ENCODE data around the gene CBFB.

The CBFB gene

DNA sequence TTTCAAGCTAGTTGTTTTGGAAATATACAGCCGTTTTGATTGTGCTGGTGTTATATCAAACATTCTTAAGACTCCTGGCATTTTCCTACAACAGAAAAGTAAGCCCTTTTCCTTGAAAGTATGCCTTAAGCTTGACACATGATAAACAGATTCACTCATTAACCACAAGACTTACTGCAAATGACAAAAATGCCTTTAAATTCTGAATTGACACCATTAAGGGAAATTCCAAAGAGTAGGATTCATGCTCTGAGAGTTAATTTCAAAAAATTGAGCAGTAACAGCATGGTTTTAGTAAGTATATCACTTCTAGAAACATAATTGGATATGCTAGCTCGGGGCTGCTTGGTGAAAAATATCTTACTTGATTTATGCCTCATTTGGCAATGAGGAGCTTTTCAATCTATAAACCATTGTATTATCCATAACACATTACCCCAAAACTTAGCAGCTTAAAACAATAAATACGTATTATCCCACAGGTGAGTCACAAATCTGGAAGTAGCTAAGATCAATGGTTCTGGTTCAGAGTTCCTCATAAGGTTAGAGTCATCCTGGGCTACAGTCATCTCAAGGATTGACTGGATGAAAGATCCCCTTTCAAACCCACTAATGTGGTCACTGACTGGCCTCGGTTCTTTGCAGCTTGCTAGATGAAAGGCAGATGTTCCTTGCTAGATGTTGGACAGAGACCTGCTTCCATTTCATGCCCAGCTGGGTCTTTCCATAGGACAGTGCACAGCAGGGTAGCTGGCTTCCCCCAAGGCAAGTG is 72.5 kb downstream of the CBFB start:
- TF ChIP-seq, protein P1, sequence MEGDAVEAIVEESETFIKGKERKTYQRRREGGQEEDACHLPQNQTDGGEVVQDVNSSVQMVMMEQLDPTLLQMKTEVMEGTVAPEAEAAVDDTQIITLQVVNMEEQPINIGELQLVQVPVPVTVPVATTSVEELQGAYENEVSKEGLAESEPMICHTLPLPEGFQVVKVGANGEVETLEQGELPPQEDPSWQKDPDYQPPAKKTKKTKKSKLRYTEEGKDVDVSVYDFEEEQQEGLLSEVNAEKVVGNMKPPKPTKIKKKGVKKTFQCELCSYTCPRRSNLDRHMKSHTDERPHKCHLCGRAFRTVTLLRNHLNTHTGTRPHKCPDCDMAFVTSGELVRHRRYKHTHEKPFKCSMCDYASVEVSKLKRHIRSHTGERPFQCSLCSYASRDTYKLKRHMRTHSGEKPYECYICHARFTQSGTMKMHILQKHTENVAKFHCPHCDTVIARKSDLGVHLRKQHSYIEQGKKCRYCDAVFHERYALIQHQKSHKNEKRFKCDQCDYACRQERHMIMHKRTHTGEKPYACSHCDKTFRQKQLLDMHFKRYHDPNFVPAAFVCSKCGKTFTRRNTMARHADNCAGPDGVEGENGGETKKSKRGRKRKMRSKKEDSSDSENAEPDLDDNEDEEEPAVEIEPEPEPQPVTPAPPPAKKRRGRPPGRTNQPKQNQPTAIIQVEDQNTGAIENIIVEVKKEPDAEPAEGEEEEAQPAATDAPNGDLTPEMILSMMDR (IDR thresholded peaks at IDR 0.05; ENCODE audit: insufficient read depth, low read depth, low read length, missing control alignments): no peak
- DNase-seq (ENCODE audit: low read depth): peak; percentile 35
- H3K4me3 ChIP-seq (ENCODE audit: low read depth, low read length): no peak overlapping the region

DNA sequence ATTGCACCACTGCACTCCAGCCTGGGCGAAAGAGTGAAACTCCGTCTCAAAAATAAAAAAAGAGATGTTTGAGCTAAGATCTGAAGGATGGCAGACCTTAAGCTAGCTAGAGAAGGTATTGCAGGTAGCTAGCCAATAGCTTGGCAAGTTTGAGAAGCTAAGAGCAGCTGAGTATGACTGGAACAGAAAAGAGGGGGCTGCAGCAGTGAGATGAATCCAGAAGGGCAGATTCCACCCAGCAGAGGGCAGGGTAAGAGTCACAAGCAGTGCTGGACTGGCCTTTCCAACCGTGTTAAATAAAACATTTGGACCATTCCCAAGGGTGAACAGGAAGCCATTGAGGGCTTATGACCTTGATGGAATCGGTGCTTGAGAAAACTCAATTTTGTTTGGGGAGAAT is 75.1 kb downstream of the CBFB start:
- TF ChIP-seq, protein P1 (IDR thresholded peaks at IDR 0.05; ENCODE audit: insufficient read depth, low read depth, low read length, missing control alignments): no peak
- H3K4me3 ChIP-seq (ENCODE audit: low read depth, low read length): no peak overlapping the region
- DNase-seq (ENCODE audit: low read depth): peak; percentile 14

DNA sequence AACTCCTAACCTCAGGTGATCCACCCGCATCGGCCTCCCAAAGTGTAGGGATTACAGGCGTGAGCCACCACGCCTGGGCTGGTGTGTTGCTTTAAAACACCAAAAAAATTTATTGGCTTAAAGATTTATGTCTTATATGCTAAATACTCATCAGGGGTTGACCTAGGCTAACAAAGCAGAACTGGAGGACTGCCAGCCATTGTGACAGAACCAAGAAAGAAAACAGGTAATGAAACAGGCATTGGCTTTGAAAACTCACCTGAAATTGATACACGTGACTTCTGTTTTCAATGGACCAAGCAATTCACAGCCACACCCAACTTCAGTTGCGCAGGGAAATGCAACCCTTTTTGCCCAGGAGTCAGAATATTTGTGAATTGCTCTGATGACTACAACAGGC is 75.9 kb downstream of the CBFB start:
- TF ChIP-seq, protein P1 (IDR thresholded peaks at IDR 0.05; ENCODE audit: insufficient read depth, low read depth, low read length, missing control alignments): no peak
- DNase-seq (ENCODE audit: low read depth): peak; percentile 57
- no peak overlapping the region for H3K4me3 ChIP-seq (ENCODE audit: low read depth, low read length)

DNA sequence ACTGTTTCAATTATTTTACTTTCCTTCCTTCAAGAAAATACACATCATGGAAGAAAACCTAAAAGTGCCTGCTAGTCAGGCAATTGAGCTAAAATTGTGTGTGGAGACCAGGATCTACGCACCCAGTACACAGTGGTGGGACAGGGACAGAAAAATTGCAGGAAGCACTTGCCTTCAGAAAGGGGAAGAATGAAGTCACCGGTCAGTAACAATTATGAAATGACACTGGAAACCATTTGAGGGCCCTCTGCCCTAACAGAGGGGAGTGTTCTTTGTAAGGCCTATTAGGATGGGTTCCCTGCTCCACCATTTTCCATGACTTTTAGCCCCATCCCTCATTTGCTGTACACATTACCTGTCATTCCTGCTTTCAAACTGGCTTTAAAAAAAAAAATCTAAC is 76.3 kb downstream of the CBFB start:
- no peak for DNase-seq (ENCODE audit: low read depth)
- no peak overlapping the region for H3K4me3 ChIP-seq (ENCODE audit: low read depth, low read length)
- TF ChIP-seq, protein P1 (IDR thresholded peaks at IDR 0.05; ENCODE audit: insufficient read depth, low read depth, low read length, missing control alignments): no peak

DNA sequence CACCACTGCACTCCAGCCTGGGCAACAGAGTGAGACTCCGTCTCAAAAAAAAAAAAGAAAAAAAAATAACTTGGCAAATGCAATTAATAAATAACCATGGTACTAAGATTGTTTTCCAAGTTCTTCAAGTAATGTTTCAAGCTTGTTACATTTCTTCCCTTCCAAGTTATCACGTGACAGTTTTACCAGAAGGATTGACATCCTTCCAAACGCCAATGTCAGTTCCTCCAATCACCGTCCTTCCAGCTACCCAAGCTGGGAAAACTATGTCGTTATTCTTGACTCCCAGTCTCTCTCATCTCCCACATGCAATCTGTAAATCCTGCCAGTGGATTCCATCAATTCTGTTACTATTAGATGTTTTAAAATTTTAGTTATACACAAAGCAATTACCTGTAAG is 76.9 kb downstream of the CBFB start:
- TF ChIP-seq, protein P1 (IDR thresholded peaks at IDR 0.05; ENCODE audit: insufficient read depth, low read depth, low read length, missing control alignments): no peak
- H3K4me3 ChIP-seq (ENCODE audit: low read depth, low read length): no peak overlapping the region
- no peak for DNase-seq (ENCODE audit: low read depth)

DNA sequence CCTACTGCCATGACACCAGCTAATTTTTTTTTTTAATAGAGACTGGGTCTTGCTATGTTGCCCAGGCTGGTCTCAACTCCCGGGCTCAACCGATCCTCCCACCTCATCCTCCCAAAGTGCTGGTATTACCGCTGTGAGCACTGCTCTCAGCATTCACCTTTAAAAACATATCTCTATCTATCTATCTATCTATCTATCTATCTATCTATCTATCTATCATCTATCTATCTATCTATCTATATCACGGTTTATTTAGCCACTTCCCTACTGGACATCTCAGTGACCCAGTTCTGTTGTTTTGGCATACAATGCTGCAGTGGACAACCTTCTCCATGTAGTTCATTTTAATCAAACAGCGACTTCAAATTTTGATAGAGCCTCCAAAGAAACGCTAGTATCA is 79.5 kb downstream of the CBFB start:
- no peak overlapping the region for H3K4me3 ChIP-seq (ENCODE audit: low read depth, low read length)
- TF ChIP-seq, protein P1 (IDR thresholded peaks at IDR 0.05; ENCODE audit: insufficient read depth, low read depth, low read length, missing control alignments): no peak
- no peak for DNase-seq (ENCODE audit: low read depth)

DNA sequence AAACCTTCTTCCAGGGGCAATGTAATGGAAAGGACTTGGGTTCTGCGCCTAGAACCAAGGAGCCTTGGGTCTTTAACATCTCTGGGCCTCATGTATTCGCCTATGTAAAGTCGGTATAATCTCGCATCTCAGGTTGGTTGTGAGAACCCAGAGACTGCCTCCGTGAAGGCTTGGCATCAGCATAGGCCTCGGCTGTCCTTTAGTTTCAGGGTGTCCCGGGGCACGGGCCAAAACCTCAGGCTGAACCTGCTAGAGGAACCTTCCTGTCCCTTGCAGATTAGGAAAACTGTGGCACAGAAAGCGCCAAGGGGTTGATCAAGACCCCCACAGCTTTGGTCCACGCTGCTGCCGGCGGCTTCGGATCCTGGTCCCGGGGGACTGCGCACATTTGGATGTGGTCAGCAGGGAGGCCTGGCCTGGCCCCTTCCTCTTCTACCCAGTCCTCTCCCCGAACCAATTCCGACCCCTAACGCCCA is 80.0 kb downstream of the CBFB start:
- DNase-seq (ENCODE audit: low read depth): no peak
- peak overlapping the region; percentile 80 for H3K4me3 ChIP-seq (ENCODE audit: low read depth, low read length)
- TF ChIP-seq, protein P1 (IDR thresholded peaks at IDR 0.05; ENCODE audit: insufficient read depth, low read depth, low read length, missing control alignments): no peak

Data from GM12865 (cell line).